GM13976 (cell line): ENCODE data around the gene RBM12.

Experiments
- DNase-seq: peaks from one replicate; pipeline ENCODE4 v3.0.0; 2012; ENCODE audit warnings: low spot score
- CTCF ChIP-seq: IDR thresholded peaks from 2 replicates; pipeline ENCODE4 v1.5.1; 2012; ENCODE audit warnings: borderline replicate concordance, mild to moderate bottlenecking; ENCODE audit not compliant: insufficient read depth; ENCODE audit errors: extremely low read depth, missing control alignments, control extremely low read depth
- in situ Hi-C: fragments of 300-500 bp; cut with MboI; formaldehyde crosslinking; loops from one replicate; pipeline ENCODE4 v1.12.0; 2022; ENCODE audit warnings: low sequenced_read_pairs, mixed read lengths, inconsistent platforms; ENCODE audit not compliant: unreplicated experiment

Gene RBM12

GRCh38 chr20:35611482-35611881, 53.2 kb downstream of the RBM12 start:
- no peak for TF ChIP-seq CTCF
- peak; percentile 83 for DNase-seq
- in situ Hi-C loops, result no loop called here

GRCh38 chr20:35610833-35611427, 53.8 kb downstream of the RBM12 start:
- no peak for DNase-seq
- no peak for TF ChIP-seq CTCF
- in situ Hi-C loops, result no loop called here

GRCh38 chr20:35607003-35607735, 57.5 kb downstream of the RBM12 start:
- in situ Hi-C loops, result no loop called here
- no peak for DNase-seq
- TF ChIP-seq CTCF, result no peak

- DNase-seq, result no peak
- in situ Hi-C loops, result no loop called here
- no peak for TF ChIP-seq CTCF
Observed at GRCh38 chr20:35606127-35606526, 58.6 kb downstream of the RBM12 start.

- in situ Hi-C loops, result no loop called here
- peak; percentile 20 for TF ChIP-seq CTCF
- DNase-seq, result no peak
Observed at GRCh38 chr20:35604449-35604747, 60.3 kb downstream of the RBM12 start.

- no peak for TF ChIP-seq CTCF
- in situ Hi-C loops, result no loop called here
- no peak for DNase-seq
Observed at GRCh38 chr20:35603695-35604448, 60.8 kb downstream of the RBM12 start.
